Esophagus squamous epithelium (tissue), 4 donors: Measurements from ENCODE around the gene NEDD4.

ENCODE experiments used
- POLR2A ChIP-seq, 4 donors: fragments of 450-650 bp; IDR thresholded peaks; one replicate each; pipeline ENCODE4 v1.6.1; 2017; ENCODE audit warnings: antibody characterized with exemption in 4 of 4, mild to moderate bottlenecking in 4 of 4, moderate library complexity in 3 of 4
- TF ChIP-seq, protein P1 (sequence below), 6 experiments: fragments of 450-650 bp in 4 of 6; fragments of 200-600 bp in 2 of 6; sonication (generic) in 2 of 6; IDR thresholded peaks; one replicate each; pipeline ENCODE4 v1.5.1; 2016 to 2019; ENCODE audit warnings: antibody characterized with exemption in 6 of 6, mild to moderate bottlenecking in 4 of 6, moderate library complexity in 4 of 6

DNA sequence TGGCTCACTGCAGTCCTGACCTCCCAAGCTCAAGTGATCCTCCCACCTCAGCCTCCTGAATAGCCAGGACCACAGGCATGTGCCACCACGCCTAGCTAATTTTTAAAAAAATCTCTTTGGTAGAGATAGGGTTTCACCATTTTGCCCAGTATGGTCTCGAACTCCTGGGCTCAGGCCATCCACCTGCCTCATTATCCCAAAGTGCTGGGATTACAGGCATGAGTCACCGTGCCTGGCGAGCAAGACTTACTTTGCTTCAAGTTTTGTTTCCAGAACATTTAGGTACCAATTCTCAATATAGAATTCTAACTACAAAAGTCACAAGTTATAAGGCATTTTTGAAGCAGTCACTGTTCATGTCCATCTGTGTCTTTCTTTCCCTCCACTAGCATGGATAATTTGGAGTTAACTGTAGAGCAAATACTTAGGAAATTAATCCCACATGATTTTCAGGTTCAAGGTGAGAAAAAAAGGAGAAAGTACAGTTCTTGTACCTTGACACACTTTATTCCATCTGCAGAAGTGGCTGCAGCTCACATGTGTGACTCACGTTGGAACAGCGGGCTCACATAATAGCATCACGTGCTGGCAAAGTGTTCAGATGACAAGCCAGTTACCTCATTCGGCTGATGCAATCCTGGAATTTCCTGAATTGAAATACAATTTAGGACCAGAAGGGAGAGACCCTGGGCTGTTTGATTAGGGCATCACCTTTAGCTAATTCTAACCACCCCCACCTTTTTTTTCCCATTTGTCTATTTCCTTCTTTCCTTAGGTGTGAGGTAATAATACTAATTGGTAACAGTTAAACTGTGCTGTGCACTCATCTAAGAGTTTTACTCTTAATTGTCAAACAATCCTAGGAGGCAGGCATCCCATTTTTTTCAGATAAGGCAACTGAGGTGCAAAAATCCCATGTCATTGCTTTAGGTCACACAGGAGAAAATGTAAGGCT, 46.9 kb upstream of the NEDD4 start:
- TF ChIP-seq, protein P1, sequence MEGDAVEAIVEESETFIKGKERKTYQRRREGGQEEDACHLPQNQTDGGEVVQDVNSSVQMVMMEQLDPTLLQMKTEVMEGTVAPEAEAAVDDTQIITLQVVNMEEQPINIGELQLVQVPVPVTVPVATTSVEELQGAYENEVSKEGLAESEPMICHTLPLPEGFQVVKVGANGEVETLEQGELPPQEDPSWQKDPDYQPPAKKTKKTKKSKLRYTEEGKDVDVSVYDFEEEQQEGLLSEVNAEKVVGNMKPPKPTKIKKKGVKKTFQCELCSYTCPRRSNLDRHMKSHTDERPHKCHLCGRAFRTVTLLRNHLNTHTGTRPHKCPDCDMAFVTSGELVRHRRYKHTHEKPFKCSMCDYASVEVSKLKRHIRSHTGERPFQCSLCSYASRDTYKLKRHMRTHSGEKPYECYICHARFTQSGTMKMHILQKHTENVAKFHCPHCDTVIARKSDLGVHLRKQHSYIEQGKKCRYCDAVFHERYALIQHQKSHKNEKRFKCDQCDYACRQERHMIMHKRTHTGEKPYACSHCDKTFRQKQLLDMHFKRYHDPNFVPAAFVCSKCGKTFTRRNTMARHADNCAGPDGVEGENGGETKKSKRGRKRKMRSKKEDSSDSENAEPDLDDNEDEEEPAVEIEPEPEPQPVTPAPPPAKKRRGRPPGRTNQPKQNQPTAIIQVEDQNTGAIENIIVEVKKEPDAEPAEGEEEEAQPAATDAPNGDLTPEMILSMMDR (IDR thresholded peaks at IDR 0.05) = no peak
- TF ChIP-seq POLR2A (IDR thresholded peaks at IDR 0.05) = no peak
